H9 (cell line): ENCODE results near the gene ZNF418. TPM values are rescaled to one million over a fixed set of nuclear protein-coding genes. Genes with fewer than 3 reads are reported as not detected.

Source experiments
- DNase-seq: peaks from one replicate; pipeline ENCODE4 v3.0.0-alpha.2; 2017
- H2AFZ ChIP-seq: one replicate; pipeline ENCODE4 v1.6.1; 2013; ENCODE audit warnings: mild to moderate bottlenecking, low read length, control low read depth, moderate library complexity
- H2AK5ac ChIP-seq: 2 replicates; pipeline ENCODE4 v1.6.1; 2013; ENCODE audit warnings: low read length, control low read depth, mixed read lengths; ENCODE audit not compliant: insufficient read length
- H2BK120ac ChIP-seq: one replicate; pipeline ENCODE4 v1.6.1; 2013; ENCODE audit warnings: low read depth, mild to moderate bottlenecking, low read length, control low read depth, inconsistent platforms; ENCODE audit not compliant: poor library complexity, severe bottlenecking
- H2BK12ac ChIP-seq: 2 replicates; pipeline ENCODE4 v1.6.1; 2013; ENCODE audit warnings: low read length, control low read depth, mixed read lengths, low read depth; ENCODE audit not compliant: insufficient read length
- H2BK15ac ChIP-seq: 2 replicates; pipeline ENCODE4 v1.6.1; 2013; ENCODE audit warnings: low read depth, low read length, control low read depth
- H2BK20ac ChIP-seq: one replicate; pipeline ENCODE4 v1.6.1; 2013; ENCODE audit warnings: low read depth, mild to moderate bottlenecking, low read length, control low read depth, inconsistent platforms; ENCODE audit not compliant: poor library complexity, severe bottlenecking
- H2BK5ac ChIP-seq: 2 replicates; pipeline ENCODE4 v1.6.1; 2013; ENCODE audit warnings: low read length, control low read depth, mixed read lengths; ENCODE audit not compliant: insufficient read length
- H3K14ac ChIP-seq: 2 replicates; pipeline ENCODE4 v1.6.1; 2013; ENCODE audit warnings: low read length, control low read depth; ENCODE audit not compliant: insufficient read depth
- H3K18ac ChIP-seq: 2 replicates; pipeline ENCODE4 v1.6.1; 2013; ENCODE audit warnings: low read depth, mild to moderate bottlenecking, mixed read lengths, low read length, control low read depth; ENCODE audit not compliant: insufficient read length
- H3K23ac ChIP-seq: 2 replicates; pipeline ENCODE4 v1.6.1; 2013; ENCODE audit warnings: low read length, control low read depth, mixed read lengths, low read depth; ENCODE audit not compliant: insufficient read length
- H3K23me2 ChIP-seq: 2 replicates; pipeline ENCODE4 v1.6.1; 2013; ENCODE audit warnings: low read depth, mild to moderate bottlenecking, mixed read lengths, low read length, control low read depth; ENCODE audit not compliant: insufficient read length, poor library complexity, severe bottlenecking
- H3K27ac ChIP-seq: 2 replicates; pipeline ENCODE4 v1.5.1; 2013; ENCODE audit warnings: low read length, control low read depth, mixed read lengths, low read depth; ENCODE audit not compliant: insufficient read length
- H3K27me3 ChIP-seq: 2 replicates; pipeline ENCODE4 v1.6.1; 2013; ENCODE audit warnings: low read length, control low read depth, inconsistent platforms; ENCODE audit not compliant: insufficient read depth
- H3K4ac ChIP-seq: 2 replicates; pipeline ENCODE4 v1.6.1; 2013; ENCODE audit warnings: low read depth, mild to moderate bottlenecking, control low read depth, inconsistent platforms, low read length, moderate library complexity
- H3K4me1 ChIP-seq: 2 replicates; pipeline ENCODE4 v1.6.1; 2013; ENCODE audit warnings: low read length, control low read depth, inconsistent platforms; ENCODE audit not compliant: insufficient read depth
- H3K4me2 ChIP-seq: 2 replicates; pipeline ENCODE4 v1.6.1; 2013; ENCODE audit warnings: low read length, control low read depth, mixed read lengths; ENCODE audit not compliant: insufficient read length, insufficient read depth
- H3K56ac ChIP-seq: 2 replicates; pipeline ENCODE4 v1.6.1; 2013; ENCODE audit warnings: low read depth, mild to moderate bottlenecking, mixed read lengths, low read length, control low read depth; ENCODE audit not compliant: insufficient read length
- H3K79me1 ChIP-seq: 2 replicates; pipeline ENCODE4 v1.6.1; 2013; ENCODE audit warnings: low read depth, mild to moderate bottlenecking, moderate library complexity, low read length, control low read depth, inconsistent platforms; ENCODE audit not compliant: insufficient read depth, poor library complexity, severe bottlenecking
- H3K79me2 ChIP-seq: 2 replicates; pipeline ENCODE4 v1.6.1; 2013; ENCODE audit warnings: low read length, control low read depth, inconsistent platforms; ENCODE audit not compliant: insufficient read depth
- H3K9ac ChIP-seq: 2 replicates; pipeline ENCODE4 v1.6.1; 2013; ENCODE audit warnings: low read length, control low read depth, mixed read lengths; ENCODE audit not compliant: insufficient read length; ENCODE audit errors: extremely low read depth
- H3K9me3 ChIP-seq: one replicate; pipeline ENCODE4 v1.6.1; 2013; ENCODE audit warnings: low read depth, low read length, inconsistent platforms; ENCODE audit not compliant: control insufficient read depth
- H3T11ph ChIP-seq: one replicate; pipeline ENCODE4 v1.6.1; 2013; ENCODE audit warnings: mild to moderate bottlenecking, low read length, control low read depth, inconsistent platforms
- H4K20me1 ChIP-seq: one replicate; pipeline ENCODE4 v1.6.1; 2013; ENCODE audit not compliant: control insufficient read depth, insufficient read length, insufficient read depth
- H4K5ac ChIP-seq: 2 replicates; pipeline ENCODE4 v1.6.1; 2013; ENCODE audit warnings: low read depth, mild to moderate bottlenecking, mixed read lengths, low read length, control low read depth; ENCODE audit not compliant: insufficient read length
- H4K8ac ChIP-seq: replicated peaks from 2 replicates; pipeline ENCODE4 v1.6.1; 2013; ENCODE audit warnings: low read length, control low read depth, mixed read lengths, low read depth; ENCODE audit not compliant: insufficient read length
- H4K91ac ChIP-seq: 2 replicates; pipeline ENCODE4 v1.6.1; 2013; ENCODE audit warnings: low read depth, mild to moderate bottlenecking, moderate library complexity, mixed read lengths, low read length, control low read depth; ENCODE audit not compliant: insufficient read length
- H3K27ac Mint-ChIP-seq, 3 experiments: 2 replicates in 2 of 3; 3 replicates in 1 of 3; pipeline ENCODE4 v1.8.0; 2020 to 2021; ENCODE audit warnings: mixed read lengths in 3 of 3, mild to moderate bottlenecking in 1 of 3, moderate library complexity in 1 of 3
- H3K27me3 Mint-ChIP-seq: 2 replicates; pipeline ENCODE4 v1.8.0; 2021; ENCODE audit warnings: low read depth, mild to moderate bottlenecking, moderate library complexity, mixed read lengths
- H3K36me3 Mint-ChIP-seq, 3 experiments: 2 replicates in 2 of 3; 3 replicates in 1 of 3; pipeline ENCODE4 v1.8.0; 2020 to 2021; ENCODE audit warnings: low read depth in 3 of 3, mixed read lengths in 3 of 3; ENCODE audit not compliant: insufficient read depth in 1 of 3
- H3K4me1 Mint-ChIP-seq, 2 experiments: 2 replicates each; pipeline ENCODE4 v1.8.0; 2020; ENCODE audit warnings: mixed read lengths in 2 of 2
- H3K4me3 Mint-ChIP-seq, 2 experiments: 2 replicates in 1 of 2; 3 replicates in 1 of 2; pipeline ENCODE4 v1.8.0; 2020 to 2021; ENCODE audit warnings: mild to moderate bottlenecking in 2 of 2, mixed read lengths in 2 of 2, moderate library complexity in 1 of 2
- H3K9me3 Mint-ChIP-seq, 2 experiments: 2 replicates in 1 of 2; 3 replicates in 1 of 2; pipeline ENCODE4 v1.8.0; 2020; ENCODE audit warnings: mild to moderate bottlenecking in 2 of 2, mixed read lengths in 2 of 2, moderate library complexity in 1 of 2
- WGBS: extraction: QIAGEN DNeasy Blood & Tissue Kit; methylation state at CpG from one replicate; pipeline ENCODE4 v1.1.7; 2013; ENCODE audit warnings: missing lambda C conversion rate, low lambda C conversion rate, mixed read lengths; ENCODE audit not compliant: insufficient read length; ENCODE audit errors: extremely low coverage; 5-methylcytosine and 5-hydroxymethylcytosine counted together
- total RNA-seq: library from RNA; stranded (reverse); gene quantifications from 2 replicates; pipeline ENCODE4 v1.2.1, GENCODE V29; 2021
- TF ChIP-seq, protein P1 (sequence below): fragments of 200-600 bp; sonication (generic); conservative IDR thresholded peaks from 3 replicates; pipeline ENCODE4 v1.8.0; 2021; ENCODE audit warnings: antibody characterized with exemption, mild to moderate bottlenecking

The ZNF418 gene
- total RNA-seq, 1 experiment from 2014 or later, result 26.2 TPM

DNA sequence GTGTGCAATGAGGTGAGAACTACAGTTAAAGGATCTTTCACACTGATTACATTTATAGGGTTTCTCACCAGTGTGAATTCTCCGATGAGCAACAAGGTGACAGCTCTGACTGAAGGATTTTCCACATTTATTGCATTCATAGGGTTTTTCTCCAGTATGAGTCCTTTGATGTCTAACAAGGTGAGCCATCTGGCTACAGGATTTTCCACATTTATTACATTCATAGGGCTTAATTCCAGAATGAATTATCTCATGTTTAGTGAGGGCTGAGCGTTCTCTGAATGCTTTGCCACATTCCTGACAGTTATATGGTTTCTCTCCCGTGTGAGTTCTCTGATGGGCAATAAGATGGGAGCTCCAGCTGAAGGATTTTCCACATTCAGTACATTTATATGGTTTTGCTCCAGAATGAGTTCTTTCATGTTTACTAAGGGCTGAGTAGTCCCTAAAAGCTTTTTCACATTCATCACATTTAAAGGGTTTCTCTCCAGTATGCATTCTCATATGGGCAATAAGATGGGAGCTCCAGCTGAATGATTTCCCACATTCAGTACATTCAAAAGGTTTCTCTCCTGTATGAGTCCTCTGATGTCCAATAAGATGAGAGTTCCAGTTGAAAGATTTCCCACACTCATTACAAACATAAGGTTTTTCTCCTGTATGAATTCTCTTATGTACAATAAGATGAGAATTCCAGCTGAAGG is 43.5 kb upstream of the ZNF418 start:
- Histone ChIP-seq H3K4me2 (no peak overlapping the region), H4K20me1 (no peaks in the 10 kb centered on the region), H3K27me3 (no peaks in the 10 kb centered on the region), H3K18ac (no peak overlapping the region), H3K23me2 (no peaks in the 10 kb centered on the region), H3K56ac (no peak overlapping the region), H2BK5ac (no peak overlapping the region), H3T11ph (no peak overlapping the region), H2AK5ac (no peak overlapping the region), H3K14ac (no peak overlapping the region), H3K4me1 (no peaks in the 10 kb centered on the region), H3K27ac (no peak overlapping the region), H2BK120ac (no peak overlapping the region), H3K23ac (no peak overlapping the region), H3K9ac (no peak overlapping the region), H3K79me1 (no peaks in the 10 kb centered on the region), H4K5ac (no peak overlapping the region), H2BK15ac (no peak overlapping the region), H3K9me3 (peaks cover 100% of the 10 kb centered on the region), H4K8ac (no peak overlapping the region), H3K4ac (no peak overlapping the region), H2BK12ac (no peak overlapping the region), H2BK20ac (no peak overlapping the region), H2AFZ (no peak overlapping the region), H3K79me2 (no peaks in the 10 kb centered on the region), H4K91ac (no peak overlapping the region)
- H3K4me1 Mint-ChIP-seq, result no peaks in the 10 kb centered on the region
- H3K27me3 Mint-ChIP-seq, result peaks cover 12% of the 10 kb centered on the region
- TF ChIP-seq, protein P1, sequence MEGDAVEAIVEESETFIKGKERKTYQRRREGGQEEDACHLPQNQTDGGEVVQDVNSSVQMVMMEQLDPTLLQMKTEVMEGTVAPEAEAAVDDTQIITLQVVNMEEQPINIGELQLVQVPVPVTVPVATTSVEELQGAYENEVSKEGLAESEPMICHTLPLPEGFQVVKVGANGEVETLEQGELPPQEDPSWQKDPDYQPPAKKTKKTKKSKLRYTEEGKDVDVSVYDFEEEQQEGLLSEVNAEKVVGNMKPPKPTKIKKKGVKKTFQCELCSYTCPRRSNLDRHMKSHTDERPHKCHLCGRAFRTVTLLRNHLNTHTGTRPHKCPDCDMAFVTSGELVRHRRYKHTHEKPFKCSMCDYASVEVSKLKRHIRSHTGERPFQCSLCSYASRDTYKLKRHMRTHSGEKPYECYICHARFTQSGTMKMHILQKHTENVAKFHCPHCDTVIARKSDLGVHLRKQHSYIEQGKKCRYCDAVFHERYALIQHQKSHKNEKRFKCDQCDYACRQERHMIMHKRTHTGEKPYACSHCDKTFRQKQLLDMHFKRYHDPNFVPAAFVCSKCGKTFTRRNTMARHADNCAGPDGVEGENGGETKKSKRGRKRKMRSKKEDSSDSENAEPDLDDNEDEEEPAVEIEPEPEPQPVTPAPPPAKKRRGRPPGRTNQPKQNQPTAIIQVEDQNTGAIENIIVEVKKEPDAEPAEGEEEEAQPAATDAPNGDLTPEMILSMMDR, result no peak
- no peak for DNase-seq
- H3K4me3 Mint-ChIP-seq, result no peak overlapping the region
- WGBS, result no CpG with 5 or more reads among the region's 3 CpGs
- no peak overlapping the region for H3K27ac Mint-ChIP-seq
- H3K36me3 Mint-ChIP-seq, result peaks cover 93 to 97% (median 94%) of the 10 kb centered on the region in 3 experiments
- peaks cover 100% of the 10 kb centered on the region in 2 experiments for H3K9me3 Mint-ChIP-seq
